AG04449 (cell line): Measurements from ENCODE around the gene PDE4D.

Source experiments
- CTCF ChIA-PET: fragments of 350-600 bp; formaldehyde crosslinking; extraction: SDS; loops from one replicate; lab custom pipeline; 2021; ENCODE audit warnings: antibody characterized with exemption; lab: Yijun Ruan, JAX
- POLR2A ChIA-PET: fragments of 400-600, 350-600 bp; formaldehyde crosslinking; extraction: SDS; loops from one replicate; lab custom pipeline; 2020; ENCODE audit warnings: antibody characterized with exemption, inconsistent platforms; lab: Yijun Ruan, JAX
- DNase-seq: peaks from one replicate; pipeline ENCODE4 v3.0.0-alpha.2; 2010; ENCODE audit warnings: low read depth, low spot score
- H3K4me3 ChIP-seq: 2 replicates; pipeline ENCODE4 v1.5.1; 2011; ENCODE audit warnings: low read depth, mild to moderate bottlenecking, control low read depth, low read length
- TF ChIP-seq, protein P1 (sequence below): IDR thresholded peaks from one replicate; pipeline ENCODE4 v1.5.1; 2011; ENCODE audit warnings: mild to moderate bottlenecking, moderate library complexity, low read length, control low read depth, inconsistent platforms; ENCODE audit not compliant: insufficient read depth; ENCODE audit errors: missing control alignments

The PDE4D gene

DNA sequence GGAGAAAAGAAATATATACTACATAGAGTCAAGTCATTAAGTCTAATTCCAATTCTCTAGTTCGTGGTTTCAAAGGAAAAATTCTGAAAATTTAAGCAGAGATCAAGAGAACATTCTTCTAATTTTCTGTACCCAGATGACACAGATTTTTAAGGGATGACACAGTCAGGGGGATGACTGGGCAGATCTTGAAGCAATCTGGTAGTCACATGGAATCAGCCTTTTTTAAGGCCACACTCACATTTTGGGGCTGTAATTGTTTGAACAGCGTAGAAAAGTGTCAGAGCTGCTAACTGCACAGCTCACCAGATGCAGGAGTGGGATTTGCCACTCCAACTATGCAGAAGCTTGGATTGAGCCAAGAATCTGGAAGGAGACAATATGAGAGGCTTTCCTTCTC lies 20.4 kb downstream of the PDE4D start:
- H3K4me3 ChIP-seq = no peak overlapping the region
- TF ChIP-seq, protein P1, sequence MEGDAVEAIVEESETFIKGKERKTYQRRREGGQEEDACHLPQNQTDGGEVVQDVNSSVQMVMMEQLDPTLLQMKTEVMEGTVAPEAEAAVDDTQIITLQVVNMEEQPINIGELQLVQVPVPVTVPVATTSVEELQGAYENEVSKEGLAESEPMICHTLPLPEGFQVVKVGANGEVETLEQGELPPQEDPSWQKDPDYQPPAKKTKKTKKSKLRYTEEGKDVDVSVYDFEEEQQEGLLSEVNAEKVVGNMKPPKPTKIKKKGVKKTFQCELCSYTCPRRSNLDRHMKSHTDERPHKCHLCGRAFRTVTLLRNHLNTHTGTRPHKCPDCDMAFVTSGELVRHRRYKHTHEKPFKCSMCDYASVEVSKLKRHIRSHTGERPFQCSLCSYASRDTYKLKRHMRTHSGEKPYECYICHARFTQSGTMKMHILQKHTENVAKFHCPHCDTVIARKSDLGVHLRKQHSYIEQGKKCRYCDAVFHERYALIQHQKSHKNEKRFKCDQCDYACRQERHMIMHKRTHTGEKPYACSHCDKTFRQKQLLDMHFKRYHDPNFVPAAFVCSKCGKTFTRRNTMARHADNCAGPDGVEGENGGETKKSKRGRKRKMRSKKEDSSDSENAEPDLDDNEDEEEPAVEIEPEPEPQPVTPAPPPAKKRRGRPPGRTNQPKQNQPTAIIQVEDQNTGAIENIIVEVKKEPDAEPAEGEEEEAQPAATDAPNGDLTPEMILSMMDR = no peak
- CTCF ChIA-PET = no interaction called here
- DNase-seq = peak; percentile 75
- POLR2A ChIA-PET = no interaction called here

DNA sequence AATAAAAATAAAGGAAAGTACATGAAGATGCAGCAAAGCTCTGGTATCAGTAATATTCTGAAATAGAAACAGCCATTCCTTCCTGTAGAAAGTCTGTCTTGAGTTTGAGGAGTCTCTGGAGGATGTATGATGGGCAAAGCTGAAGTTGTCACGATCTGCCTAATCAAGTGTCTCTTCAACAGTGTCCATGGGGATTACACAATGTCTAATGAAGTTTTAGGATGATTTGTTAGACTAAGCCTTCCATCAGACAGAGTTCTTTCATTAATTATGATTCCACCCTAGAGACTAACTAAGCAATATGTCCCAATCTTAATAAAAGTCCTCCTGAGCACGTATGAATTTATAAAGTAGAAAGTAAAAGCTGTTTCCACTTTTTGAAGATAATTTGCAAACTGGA lies 26.9 kb downstream of the PDE4D start:
- no peak overlapping the region for H3K4me3 ChIP-seq
- TF ChIP-seq, protein P1 = no peak
- ChIA-PET CTCF (no interaction called here), POLR2A (no interaction called here)
- no peak for DNase-seq

DNA sequence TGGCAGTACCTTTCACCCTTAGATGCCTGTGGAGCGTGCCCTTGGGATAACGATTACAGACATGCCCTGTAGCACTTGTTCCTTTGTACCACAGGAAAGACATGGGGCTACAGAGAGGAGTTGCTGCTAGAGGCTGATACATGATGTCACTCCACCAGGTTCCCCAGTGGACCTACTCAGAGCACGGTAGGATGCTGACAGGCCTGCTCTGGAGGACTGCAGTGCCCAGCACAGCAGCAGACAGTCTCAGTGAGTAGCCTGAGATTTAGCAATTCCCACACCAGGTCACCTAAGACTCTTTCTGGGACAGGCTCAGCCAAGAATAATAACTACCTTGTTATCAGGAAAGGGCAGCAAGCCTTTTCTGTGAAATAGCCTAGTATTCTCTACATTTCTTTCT lies 28.8 kb downstream of the PDE4D start:
- no peak overlapping the region for H3K4me3 ChIP-seq
- POLR2A ChIA-PET = no interaction called here
- CTCF ChIA-PET = interaction anchor here (1.0 kb wide), 1 partner anchor 39 kb away, joined by 3 read pairs; no protein-coding TSS in a partner anchor
- no peak for DNase-seq
- TF ChIP-seq, protein P1 = no peak

DNA sequence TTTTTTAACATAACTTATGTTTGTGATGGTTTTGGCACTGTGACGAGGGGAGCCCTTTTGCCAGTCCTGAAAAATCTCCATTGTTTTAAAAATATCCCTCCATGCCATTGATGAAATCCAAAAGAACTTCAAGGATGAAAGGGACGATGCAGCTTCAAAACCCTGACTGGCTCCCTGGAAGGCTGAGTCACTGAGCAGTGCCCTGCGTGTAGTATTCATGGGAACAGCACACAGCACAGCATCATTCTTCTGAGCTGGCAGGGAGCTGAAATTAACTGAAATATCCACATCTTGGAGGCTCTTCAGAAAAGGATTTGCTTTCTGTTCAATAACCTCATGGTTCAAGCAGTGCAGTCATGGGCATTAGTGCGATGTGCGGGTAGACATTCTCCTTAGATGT lies 29.7 kb downstream of the PDE4D start:
- TF ChIP-seq, protein P1 = no peak
- no peak overlapping the region for H3K4me3 ChIP-seq
- ChIA-PET CTCF (no interaction called here), POLR2A (no interaction called here)
- no peak for DNase-seq

DNA sequence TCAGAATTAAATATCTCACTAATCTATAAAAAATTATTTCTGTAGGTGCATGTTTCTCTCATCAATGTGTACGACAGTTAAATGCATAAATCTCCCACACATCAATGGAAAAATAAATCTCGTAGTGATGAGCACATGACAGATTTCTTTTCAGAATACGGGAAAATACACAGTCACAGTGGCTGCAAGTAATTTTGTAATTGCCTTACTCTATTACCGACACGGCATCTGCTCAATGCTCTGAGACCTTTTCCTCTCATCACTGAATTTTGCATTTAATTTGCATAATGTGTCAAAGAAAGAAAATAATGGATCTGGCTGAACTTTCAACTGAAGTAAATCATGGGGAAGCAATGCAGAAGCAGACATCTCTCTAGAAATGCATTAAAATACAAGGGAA lies 37.2 kb downstream of the PDE4D start:
- TF ChIP-seq, protein P1 = no peak
- ChIA-PET POLR2A (no interaction called here), CTCF (interaction anchor here (0.8 kb wide), 1 partner anchor 17 kb away, joined by 3 read pairs; no protein-coding TSS in a partner anchor)
- no peak for DNase-seq
- H3K4me3 ChIP-seq = no peak overlapping the region

DNA sequence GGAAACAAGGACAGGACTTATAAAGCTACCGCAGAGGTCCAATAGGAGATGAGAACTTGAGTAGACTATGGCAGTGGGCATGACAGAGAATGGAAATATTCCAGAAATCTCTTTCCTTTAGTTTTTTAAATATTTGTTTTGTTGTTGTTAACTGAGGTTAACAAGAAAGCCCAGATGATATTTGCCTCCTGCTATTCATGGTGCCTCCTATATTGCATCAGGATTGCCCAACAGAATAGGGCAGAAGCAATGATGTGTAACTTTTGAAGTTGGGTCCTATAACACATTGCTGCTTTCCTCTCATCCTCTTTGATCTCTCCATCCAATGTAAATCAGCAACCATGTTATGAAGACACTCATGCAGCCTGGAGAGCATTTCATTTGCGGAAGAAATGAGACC lies 42.8 kb downstream of the PDE4D start:
- ChIA-PET CTCF (interaction anchor here (0.9 kb wide), 1 partner anchor 41 kb away, joined by 3 read pairs; no protein-coding TSS in a partner anchor), POLR2A (no interaction called here)
- no peak for DNase-seq
- H3K4me3 ChIP-seq = no peak overlapping the region
- TF ChIP-seq, protein P1 = no peak
